Measurements from ENCODE around the gene SKIDA1.
"Not testable (repeated sequence)": the region's sequence is repeated elsewhere in the genome, so short reads cannot be mapped to it uniquely, and the experiment has no call there.

The SKIDA1 gene

DNA sequence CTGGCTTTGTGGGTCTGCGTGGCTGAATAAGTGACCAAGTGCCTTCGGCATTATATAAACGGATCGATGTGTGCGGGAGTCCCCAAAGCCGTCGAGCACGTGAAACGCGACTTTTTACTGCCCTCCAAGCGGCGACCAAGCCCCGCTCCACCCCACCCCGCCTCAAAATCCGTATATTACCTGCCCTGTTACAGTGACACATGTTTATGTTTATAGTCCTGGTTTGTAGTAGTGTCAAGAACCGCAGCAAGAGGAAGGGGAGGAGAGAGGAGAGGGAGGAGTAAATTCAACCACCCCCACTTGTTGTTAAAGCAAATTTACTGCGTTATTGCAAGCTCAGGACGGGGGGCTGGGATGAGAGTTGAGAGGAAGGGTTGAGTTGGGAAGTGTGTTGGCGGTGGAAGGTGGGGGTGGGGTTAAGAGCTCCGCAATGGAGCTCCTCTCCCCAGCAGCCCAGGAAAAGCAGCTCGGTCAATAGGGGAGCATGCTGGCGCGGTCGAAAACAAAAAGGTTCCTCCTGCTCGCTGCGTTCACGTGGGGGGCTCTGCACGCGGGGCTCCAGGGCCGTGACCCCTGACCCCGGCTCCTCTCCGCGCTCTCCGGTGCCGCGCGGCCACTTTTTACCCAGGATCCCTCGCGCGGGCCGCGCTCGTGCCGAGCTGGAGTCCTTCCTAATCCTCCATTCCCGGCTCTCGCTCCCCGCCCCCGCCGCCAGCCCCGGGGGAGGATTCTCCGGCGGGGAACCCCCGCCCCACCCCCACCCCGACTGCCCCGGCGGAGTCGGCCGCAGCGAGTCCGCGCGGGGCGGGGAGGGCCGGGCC lies at the start of gene SKIDA1:
Gene SKIDA1 (minus strand): TSS at position 316 of the 821 bp plus-strand sequence. CDS start 7,860 bp downstream, outside the sequence.
- DNase-seq = peak; percentile 93

DNA sequence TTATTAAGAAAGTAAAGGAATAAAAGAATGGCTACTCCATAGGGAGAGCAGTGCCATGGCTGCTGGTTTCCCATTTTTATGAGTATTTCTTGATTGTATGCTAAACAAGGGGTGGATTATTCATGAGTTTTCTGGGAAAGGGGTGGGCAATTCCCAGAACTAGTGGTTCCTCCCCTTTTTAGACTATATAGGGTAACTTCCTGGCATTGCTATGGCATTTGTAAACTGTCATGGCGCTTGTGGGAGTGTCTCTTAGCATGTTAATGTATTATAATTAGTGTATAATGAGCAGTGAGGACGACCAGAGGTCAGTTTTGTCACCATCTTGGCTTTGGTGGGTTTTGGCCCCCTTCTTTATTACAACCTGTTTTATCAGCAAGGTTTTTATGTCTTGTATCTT lies 49.0 kb upstream of the SKIDA1 start:
- DNase-seq = not testable (repeated sequence)

DNA sequence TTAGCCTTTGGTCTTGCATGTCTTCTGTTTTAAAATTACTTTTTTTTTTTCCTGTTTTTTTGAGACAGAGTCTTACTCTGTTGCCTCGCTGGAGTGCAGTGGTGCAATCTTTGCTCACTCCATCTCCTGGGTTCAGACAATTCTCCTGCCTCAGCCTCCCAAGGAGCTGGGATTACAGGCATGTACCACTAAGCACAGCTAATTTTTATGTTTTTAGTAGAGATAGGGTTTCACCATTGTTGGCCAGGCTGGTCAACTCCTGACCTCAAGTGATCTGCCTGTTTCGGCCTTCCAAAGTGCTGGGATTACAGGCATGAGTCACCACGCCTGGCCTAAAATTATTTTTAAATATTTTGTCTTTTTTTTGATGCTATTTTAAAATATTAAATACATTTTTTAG lies 47.1 kb upstream of the SKIDA1 start:
- no peak for DNase-seq

DNA sequence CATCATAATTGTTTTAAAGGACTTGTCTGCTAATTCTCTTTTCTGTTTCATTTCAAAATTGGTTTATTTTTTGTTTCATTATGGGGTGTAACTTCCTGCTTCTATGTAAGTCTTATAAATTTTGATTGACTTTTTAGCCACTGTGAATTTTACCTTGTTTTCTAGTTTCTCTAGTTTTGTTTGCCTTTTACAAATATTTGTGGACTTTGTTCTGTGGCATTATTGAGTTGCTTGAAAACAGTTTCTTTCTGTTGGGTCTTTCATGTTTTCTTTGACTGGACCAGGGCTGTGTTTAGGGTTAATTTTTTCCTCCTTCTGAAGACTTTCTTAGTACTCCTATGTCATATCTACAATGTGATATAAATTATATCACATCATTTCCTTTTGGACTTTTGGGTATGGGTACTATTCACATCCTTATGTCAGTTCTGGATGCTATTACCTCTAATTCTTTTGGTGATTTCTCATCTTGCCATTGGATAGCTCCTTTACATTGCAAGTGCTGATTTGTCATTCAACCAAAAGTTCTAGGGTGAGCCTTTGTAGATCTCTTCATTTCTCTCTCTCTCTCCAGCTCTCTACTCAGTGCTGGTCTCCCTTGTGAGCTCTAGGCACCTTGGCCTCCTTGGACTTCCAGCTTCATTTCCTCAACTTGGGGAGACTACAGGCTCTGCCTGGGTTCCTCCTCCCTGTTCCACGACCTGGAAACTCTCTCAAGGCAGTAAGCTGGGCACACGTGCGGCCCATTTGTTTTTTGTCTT lies 45.5 kb upstream of the SKIDA1 start:
- no peak for DNase-seq

DNA sequence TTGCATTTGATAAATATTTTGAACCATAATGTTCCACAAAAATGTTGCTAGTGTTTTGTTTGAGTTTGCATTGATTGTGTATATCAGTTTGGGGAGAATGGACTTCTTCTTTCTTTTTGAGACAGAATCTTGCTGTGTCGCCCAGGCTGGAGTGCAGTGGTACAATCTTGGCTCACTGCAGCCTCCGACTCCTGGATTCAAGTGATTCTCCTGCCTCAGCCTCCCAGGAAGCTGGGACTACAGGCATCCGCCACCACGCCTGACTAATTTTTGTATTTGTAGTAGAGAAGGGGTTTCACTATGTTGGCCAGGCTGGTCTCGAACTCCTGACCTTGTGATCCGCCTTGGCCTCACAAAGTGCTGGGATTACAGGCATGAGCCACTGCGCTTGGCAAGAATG lies 33.5 kb upstream of the SKIDA1 start:
- not testable (repeated sequence) for DNase-seq

DNA sequence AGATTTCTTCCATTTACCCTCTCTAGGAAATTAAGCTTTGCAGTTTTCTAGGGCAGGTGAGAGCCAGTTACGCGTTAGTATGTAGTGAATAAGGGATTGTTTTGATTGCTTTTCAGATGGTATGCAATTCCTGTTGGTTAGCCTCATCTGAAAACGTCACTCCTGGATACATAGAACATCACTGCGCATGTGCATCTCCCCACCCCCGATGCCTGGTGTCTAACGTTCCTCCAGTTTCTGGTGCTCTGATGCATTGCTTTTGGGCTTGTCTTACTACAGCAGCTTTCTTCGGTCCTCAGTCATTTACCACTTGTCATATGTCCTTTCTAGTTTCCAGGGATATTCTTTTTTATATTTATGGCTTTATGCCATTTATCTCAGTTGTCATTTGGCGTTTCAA lies 31.0 kb upstream of the SKIDA1 start:
- no peak for DNase-seq

DNA sequence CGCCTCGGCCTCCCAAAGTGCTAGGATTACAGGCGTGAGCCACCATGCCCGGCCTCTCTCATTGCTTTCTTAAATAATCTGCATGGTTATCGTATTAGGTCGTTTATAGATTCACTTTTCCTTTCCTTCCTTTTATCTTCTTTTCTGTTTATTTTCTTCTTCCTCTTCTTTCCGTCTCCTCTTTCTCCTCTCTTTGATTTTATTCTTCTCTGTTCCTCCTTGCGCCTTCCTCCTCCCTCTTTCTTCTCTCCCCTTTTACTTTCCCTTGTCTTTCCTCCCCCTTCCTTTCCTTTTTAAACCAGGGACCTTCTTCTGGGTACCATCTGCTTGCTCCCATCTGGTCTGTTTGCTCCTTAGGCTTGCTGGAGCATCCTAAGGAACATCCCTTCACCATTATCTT lies 27.2 kb upstream of the SKIDA1 start:
- DNase-seq = no peak

DNA sequence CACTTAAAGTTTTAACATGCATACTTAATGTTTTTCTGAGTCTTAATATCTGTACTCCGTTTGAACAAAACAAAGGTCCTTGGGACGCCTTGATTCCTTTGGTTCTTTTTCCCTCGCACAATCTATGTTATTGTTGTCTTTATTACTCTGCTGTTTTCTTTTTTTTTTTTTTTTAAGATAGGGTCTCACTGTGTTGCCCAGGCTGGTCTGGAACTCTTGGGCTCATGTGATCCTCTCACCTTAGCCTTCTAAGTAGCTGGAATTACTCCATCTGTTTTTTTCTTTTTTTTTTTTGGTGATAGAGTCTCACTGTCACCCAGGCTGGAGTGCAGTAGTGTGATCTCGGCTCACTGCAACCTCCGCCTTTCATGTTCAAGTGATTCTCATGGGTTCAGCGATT lies 21.8 kb upstream of the SKIDA1 start:
- DNase-seq = no peak

DNA sequence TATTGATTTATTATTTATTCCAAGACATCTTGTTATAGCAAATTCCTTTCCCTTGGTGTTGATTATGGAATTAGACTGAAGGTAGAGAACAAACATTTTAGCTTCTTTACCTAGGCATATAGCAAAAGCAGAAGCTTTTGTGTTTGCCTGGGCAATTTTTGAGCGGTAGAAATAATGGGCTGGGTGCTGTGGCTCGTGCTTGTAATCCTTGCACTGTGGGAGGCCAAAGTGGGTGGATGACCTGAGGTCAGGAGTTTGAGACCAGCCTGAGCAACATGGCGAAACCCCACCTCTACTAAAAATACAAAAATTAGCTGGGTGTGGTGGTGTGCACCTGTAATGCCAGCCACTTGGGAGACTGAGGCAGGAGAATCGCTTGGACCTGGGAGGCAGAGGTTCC lies 15.2 kb upstream of the SKIDA1 start:
- not testable (repeated sequence) for DNase-seq

DNA sequence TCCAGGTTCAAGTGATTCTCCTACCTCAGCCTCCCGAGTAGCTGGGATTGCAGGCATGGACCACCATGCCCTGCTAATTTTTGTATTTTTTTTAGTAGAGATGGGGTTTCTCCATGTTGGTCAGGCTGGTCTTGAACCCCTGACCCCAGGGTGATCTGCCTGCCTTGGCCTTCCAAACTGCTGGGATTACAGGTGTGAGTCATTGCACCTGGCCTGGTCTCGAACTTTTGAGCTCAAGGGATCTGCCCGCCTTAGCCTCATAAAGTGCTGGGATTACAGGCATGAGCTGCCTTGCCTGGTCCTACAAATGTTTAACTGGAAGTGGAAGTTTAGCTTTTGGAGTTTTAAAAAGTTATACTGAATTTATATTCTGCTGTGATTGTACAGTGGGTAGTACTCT lies 11.4 kb upstream of the SKIDA1 start:
- DNase-seq = no peak

DNA sequence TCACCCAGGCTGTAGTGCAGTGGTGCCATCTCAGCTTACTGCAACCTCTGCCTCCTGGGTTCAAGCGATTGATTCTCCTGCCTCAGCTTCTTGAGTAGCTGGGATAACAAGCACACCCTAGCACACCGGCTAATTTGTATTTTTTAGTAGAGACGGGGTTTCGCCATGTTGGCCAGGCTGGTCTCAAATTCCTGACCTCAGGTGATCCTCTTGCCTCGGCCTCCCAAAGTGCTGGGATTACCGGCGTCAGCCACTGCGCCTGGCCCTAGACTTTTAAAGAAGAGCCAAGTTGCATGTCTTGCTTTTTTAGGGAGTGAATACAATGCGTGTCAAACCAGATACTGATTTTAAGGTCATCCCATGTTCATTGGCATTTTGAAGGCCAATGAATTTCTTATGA lies 10.5 kb upstream of the SKIDA1 start:
- not testable (repeated sequence) for DNase-seq

DNA sequence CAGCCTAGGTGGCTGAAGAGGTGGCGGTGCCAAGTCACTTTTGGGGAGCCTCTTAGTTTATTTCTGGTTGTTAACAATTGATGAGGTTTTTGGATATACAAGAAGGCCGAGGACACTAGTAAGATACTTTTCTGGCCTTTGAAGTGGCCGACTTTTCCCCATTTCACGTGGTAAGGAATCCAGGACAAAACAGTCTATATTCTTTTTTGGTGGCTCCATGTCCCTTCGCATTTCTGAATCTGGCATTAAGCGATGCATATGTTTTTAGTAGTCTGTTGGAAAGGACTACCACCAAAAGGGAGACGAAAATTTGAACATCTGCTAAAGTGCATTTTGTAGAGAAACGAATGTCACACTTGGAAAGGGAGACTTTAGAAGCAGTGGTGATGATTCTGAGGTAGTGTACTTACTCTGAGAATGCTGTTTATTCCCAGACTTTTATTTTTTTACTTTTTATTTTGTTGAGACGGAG lies 10.0 kb upstream of the SKIDA1 start:
- no peak for DNase-seq

DNA sequence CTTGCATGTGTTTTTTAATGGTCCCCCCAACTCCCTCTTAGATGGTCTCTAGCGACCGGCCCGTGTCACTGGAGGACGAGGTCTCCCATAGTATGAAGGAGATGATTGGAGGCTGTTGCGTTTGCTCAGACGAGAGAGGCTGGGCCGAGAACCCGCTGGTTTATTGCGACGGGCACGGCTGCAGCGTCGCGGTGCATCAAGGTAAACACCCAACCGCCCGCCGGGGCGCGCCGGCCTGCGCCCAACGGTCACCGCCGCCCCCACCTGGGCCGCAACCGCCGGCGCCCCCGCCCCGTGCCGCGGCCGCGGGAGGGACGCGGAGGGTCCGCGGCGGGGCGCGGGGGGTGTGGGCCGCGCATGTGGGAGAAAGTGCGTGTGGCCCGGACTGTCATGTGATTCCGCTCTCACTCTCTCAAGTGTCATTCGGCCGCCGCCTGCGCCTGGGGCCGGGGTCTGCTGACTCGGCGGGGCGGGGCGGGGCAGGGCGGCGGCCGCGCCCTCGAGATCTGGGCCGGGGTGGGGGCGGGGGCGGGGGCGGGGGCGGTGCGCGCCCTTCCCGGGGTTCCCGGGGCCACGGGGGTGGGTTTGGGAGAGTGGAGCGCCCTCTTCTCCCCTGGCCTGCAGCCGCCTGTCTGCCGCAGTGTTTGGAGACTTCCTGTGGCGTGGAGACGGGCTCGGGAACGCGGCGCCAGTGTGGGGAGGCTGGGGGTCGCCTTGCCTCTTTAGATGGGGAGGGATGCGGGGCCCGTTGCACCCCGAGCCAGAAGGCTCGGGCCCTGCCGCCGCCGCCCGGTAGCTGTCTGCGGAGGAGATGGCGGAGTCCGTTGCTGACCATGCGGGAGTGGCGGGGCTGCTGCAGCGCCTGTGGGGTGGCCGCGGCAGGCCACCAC lies 9.4 kb upstream of the SKIDA1 start:
- DNase-seq = peak; percentile 79

DNA sequence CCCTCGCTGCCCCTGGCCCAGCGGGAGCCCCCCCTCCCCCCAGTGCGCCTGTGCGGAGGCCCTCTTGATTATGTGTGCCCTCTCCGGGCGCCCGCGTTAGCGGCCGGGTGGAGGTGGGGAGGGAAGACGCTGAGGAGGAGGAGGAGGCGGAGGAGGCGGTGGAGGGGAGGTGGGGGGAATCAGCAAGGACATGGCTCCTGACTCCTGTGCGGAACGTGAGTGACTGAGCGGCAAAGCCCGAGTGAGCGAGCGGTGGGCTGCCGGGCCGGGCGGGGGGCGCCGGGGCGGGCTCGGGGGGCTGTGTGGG lies 8.8 kb upstream of the SKIDA1 start:
- DNase-seq = no peak

DNA sequence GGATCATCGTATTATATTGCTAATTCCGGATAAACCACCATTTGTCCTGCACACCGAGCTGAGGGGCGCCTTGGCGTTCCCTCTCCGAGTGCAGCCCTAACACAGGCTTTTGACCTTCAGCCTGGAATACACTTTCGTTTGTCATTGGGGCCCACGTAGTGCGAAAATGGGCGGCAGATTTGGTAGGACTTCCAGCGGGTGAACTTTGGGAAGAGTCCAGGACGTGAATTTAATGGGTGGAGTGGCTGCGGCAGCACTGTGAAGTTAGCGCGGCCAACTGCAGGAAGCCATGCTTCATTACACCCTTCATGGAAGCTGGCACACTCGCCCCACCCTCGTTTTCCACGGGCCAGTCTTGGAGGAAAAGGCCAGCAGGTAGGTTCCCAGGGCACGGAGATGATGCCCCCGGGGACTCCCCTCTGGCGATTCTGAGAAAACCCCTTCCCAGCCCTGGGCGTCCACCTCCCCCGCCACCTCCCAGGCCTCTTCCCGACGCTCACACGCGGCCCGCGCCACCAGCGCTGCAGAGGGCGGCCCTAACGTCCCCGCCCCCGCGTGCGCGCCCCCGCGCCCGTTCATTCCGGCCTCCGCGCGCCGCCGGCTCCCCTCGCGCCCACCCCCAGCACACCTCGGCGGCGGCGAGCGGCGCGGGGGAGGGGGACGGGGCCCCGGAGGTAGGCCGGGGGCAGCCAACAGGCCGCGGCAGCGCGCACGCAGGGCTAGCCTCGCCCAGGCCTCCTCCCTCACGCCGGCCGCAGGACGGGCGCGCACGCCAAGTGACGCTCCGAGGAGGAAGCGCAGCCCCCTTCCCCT lies 8.2 kb upstream of the SKIDA1 start, which contains the start of gene MLLT10:
Gene MLLT10 (plus strand): TSS at position 766 of the 813 bp plus-strand sequence. CDS start 413 bp downstream, outside the sequence.
- peak; percentile 98 for DNase-seq

DNA sequence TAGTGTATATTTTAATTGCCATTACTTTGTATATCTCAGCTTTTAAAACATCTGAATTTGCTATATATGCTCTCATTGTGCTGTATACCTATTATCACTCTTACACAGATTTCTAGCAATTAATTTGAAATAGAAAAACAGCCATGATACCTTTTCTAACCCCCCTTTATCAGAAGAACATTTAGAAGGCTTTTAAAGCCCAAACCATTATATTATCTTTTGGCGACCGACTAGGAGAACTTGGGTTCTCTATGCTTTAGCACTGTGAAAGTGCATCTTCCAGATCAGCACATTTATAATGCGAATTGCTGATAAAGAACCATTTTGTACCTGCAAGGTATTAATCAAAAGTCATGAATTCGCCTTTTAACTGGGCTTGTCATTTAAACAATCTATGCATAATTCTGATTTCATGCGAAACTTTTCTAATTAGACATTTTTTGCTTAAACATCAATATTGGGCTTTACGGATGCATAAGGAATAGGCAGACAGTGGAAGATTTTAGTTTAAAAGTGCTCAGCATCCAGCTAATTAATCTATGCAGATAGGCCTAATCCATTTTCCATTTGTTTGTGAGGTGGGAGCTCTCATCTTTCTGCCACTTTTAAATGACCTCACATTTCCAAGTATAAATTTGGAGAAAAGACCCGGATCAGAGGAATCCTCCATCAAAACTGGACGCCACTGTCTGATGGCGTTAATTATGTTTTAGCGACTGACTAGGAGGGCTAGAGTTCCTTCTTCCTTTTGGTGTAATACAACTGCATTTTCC lies 7.4 kb upstream of the SKIDA1 start:
- no peak for DNase-seq

DNA sequence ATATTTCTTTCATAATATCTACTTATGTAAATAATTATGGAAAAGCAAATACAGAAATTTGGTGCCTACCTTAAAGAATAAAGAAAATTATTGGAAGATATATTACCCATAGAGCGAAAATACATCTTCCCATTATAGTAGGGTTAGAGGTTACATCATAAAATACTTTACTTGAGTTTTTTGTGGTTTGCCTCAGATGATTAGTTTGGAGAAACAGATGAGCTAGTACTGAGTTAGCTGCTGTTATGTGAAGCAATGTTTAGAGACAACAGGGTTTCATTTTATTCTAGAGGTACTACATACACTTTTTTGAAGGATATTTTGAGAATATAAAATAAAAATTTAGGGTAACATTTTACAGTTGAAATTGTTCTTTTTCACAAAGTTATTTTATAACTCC lies 5.7 kb upstream of the SKIDA1 start:
- no peak for DNase-seq

DNA sequence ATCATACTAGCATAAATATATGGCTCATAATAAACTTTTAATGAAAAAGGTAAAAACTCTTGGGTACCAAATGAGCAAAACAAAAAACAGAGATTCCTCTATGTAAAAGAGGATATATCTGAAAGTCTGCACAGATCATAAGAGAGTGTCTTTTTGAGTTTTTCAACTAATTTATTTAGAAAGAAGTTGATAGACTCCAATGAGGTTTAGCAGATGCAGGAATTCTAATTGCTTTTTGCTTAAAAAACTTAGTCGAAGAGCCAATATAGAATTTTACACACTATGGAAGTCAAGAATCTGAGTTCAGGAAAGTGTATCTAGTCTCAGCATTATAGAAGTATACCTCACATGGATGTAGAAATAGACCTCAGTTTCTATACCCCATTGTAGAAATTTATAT lies 5.2 kb upstream of the SKIDA1 start:
- no peak for DNase-seq

DNA sequence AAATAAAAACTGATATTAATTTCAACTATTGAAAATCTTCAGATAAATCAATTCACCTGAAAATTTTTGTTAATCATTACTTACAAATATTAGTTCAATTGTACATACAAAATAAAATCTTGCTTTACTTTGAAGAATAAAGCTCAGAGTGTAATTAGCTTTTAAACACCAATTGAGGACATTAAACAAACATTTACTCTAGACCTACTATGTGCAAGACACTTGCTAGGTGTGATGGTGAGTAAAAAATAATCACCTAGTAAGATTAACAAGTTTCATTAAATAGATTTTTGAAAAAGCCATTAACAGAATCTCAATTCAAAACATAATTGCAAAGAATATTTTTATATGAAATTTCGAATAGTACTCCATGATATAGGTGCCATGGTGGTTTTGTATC lies 4.7 kb upstream of the SKIDA1 start:
- no peak for DNase-seq

DNA sequence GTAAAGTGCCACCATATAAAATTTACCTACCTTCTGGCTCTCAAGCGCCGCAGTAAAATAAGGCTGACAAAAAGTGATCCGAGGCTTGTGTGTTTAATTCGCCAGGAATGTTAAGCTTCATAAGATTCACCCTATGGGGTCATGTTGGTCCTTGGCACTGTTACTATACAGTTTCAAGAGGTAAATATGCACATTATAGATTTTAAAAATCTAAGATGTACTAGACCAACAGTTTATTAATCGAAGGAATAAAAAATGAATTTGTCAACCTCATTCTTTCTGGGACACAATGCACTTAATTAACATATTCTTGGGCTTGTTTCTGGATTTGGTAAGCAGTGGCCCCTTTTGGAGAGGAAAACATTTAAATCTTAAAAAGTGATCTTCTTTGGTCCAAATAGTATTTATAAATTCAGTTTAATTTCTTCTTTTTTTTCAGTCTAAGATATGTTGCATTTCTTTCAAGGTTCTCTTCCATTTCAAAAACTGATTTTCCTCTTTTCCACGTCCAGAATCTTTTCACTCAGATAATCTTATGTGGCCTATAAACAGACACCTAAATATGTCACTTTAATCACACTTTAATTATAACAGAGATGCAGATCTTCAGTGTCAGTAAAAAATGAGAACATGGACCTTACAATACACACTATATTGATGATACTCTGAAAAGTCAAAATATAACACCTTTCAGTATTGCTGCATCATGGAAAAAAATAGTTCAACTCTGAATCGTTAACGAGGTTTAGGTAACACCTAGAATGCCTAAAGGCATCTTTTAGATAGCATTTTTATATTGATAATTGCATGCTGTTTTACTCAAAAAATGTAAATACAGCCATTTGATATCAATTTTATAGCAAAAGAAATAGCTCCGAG lies 3.8 kb upstream of the SKIDA1 start:
- DNase-seq = no peak

All from right forelimb (tissue), 1 donor.